Activated naive CD4-positive, alpha-beta T cell treated with anti-CD3 and anti-CD28 coated beads, Interleukin-2, amount 10 ng/mL, durations not matched to agents 7 days and 5 days (primary cell): ENCODE measurements around the gene BTBD17.

ENCODE experiments used
- CTCF ChIA-PET: fragments of 350-600 bp; sonication (Branson Sonifier 250); formaldehyde crosslinking; loops from one replicate; lab custom pipeline; 2021; ENCODE audit warnings: antibody characterized with exemption; lab: Charles Lee
- DNase-seq: peaks from one replicate; pipeline ENCODE4 v3.0.0-alpha.2; 2020
- H3K27ac Mint-ChIP-seq: one replicate; pipeline ENCODE4 v1.8.0; 2021; ENCODE audit warnings: mild to moderate bottlenecking, moderate library complexity, mixed read lengths
- H3K27me3 Mint-ChIP-seq: one replicate; pipeline ENCODE4 v1.8.0; 2021; ENCODE audit warnings: mild to moderate bottlenecking, mixed read lengths
- H3K36me3 Mint-ChIP-seq: one replicate; pipeline ENCODE4 v1.8.0; 2021; ENCODE audit warnings: mixed read lengths
- H3K4me1 Mint-ChIP-seq: one replicate; pipeline ENCODE4 v1.8.0; 2021; ENCODE audit warnings: mixed read lengths
- H3K4me3 Mint-ChIP-seq: one replicate; pipeline ENCODE4 v1.8.0; 2021; ENCODE audit warnings: mild to moderate bottlenecking, moderate library complexity, mixed read lengths
- H3K9me3 Mint-ChIP-seq: one replicate; pipeline ENCODE4 v1.8.0; 2021; ENCODE audit warnings: mixed read lengths

The BTBD17 gene

DNA sequence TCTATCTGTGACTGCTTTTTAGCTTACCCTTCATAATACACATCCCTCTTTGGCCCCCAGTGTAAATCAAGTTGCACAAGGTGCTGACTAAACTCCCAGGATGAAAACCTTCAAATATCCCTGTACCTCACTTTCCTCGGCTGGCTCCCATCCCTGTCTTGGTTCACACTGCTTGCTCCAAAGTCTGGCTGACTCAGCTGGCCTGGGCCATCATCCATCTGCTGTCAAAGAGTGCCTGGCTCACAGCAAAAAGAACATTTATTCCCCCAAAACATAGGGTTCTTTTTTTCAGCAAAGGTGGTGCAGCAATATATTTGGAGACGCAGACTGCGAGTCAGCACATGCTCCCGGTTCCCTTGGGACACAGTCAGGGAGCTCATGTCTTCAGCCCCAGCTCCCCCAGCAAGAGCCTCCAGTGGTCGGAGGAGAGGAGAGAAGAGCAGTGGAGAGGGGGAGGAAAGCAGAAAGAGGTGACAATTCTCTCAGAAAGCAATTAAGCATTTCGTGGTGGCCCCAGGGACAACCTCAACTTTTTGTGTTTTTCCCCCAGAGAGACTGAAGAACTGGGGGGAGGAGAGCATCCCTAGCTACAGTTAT, 31.8 kb upstream of the BTBD17 start:
- no peaks in the 10 kb centered on the region for H3K9me3 Mint-ChIP-seq
- no peak overlapping the region for H3K4me3 Mint-ChIP-seq
- no peak overlapping the region for H3K27ac Mint-ChIP-seq
- no peaks in the 10 kb centered on the region for H3K36me3 Mint-ChIP-seq
- CTCF ChIA-PET, result interaction anchor here (1.1 to 1.8 kb wide), 3 partner anchors 25 to 139 kb away, joined by 3 to 5 read pairs (median 4); no protein-coding TSS in a partner anchor
- H3K27me3 Mint-ChIP-seq, result peaks cover 47% of the 10 kb centered on the region
- no peak for DNase-seq
- H3K4me1 Mint-ChIP-seq, result no peaks in the 10 kb centered on the region

DNA sequence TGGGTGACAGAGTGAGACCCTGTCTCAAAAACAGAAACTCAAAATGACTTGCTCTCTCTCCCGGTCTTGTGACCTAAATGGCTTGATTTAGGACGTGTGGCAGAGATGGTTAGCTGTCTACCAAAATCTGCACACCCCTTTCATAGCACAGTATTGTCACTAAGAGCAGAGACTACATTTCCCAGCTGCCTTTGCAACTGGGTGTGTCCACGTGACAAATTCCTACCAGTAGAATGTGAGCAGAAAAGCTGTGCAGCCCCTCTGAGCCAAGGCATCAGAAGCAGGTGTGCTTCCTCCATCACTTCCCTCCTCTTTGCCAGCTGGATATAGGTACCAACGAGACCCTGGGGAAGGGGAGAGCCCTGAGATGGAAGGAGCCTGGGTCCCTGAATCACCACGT, 31.2 kb upstream of the BTBD17 start:
- no peak overlapping the region for H3K4me3 Mint-ChIP-seq
- no peaks in the 10 kb centered on the region for H3K4me1 Mint-ChIP-seq
- no peaks in the 10 kb centered on the region for H3K36me3 Mint-ChIP-seq
- H3K27ac Mint-ChIP-seq, result no peak overlapping the region
- no peaks in the 10 kb centered on the region for H3K9me3 Mint-ChIP-seq
- DNase-seq, result no peak
- H3K27me3 Mint-ChIP-seq, result peaks cover 51% of the 10 kb centered on the region
- CTCF ChIA-PET, result interaction anchor here (1.1 to 1.8 kb wide), 4 partner anchors 24 to 193 kb away, joined by 3 to 5 read pairs (median 4); no protein-coding TSS in a partner anchor

- H3K27me3 Mint-ChIP-seq, result peaks cover 54% of the 10 kb centered on the region
- no peaks in the 10 kb centered on the region for H3K36me3 Mint-ChIP-seq
- H3K4me1 Mint-ChIP-seq, result no peaks in the 10 kb centered on the region
- H3K4me3 Mint-ChIP-seq, result no peak overlapping the region
- no peaks in the 10 kb centered on the region for H3K9me3 Mint-ChIP-seq
- H3K27ac Mint-ChIP-seq, result no peak overlapping the region
- no peak for DNase-seq
- CTCF ChIA-PET, result interaction anchor here (1.2 to 1.3 kb wide), 3 partner anchors 11 to 192 kb away, joined by 3 to 5 read pairs (median 3); no protein-coding TSS in a partner anchor
Measured at GRCh38 chr17:74391771-74392170, 30.1 kb upstream of the BTBD17 start.

DNA sequence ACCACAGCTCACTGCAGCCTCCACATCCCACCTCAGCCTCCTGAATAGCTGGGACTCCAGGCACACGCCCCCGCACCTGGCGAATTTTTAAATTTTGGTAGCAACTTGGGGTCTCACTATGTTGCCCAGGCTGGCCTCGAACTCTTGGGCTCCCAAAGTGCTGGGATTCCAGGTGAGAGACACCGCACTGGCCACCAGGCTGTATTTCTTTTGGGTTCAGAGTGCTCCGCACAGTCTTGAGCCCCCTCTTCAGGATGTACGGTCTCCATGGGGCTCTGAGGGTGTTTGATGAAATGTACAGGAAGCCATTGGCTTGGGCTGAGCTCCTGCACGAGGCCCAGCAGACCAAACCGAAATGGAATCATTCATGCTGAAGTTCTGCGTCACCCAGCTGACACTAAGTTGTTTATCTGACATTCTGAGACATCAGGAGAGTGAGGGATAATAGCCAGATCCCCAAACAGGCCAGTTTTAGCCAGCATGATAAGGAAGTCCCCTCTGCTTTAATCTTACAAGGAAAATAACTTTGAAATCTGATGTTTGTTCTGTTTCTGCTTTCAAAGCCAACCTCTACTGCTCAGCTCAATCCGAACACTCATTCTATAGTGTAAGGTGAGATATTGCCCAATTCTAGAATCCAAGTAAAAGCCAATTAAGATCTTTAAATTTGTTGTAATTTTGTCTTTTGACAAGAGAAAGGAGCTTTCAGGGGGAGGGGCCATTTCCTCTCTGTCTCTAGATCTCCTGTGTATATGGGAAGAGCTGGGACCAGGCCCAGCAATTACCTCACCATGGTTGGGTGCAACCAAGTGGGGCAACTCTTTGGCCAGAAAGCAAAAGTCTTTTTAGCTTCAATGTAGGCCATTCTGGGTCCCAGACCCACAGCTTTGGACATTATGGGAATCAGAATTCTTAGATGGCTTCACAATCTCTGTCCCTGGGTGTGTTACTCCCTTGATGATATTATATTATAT, 29.3 kb upstream of the BTBD17 start:
- CTCF ChIA-PET, result interaction anchor here (1.2 to 1.3 kb wide), 2 partner anchors 10 to 105 kb away, joined by 3 to 5 read pairs; no protein-coding TSS in a partner anchor
- no peaks in the 10 kb centered on the region for H3K9me3 Mint-ChIP-seq
- no peak overlapping the region for H3K4me3 Mint-ChIP-seq
- H3K36me3 Mint-ChIP-seq, result no peaks in the 10 kb centered on the region
- peaks cover 55% of the 10 kb centered on the region for H3K27me3 Mint-ChIP-seq
- DNase-seq, result no peak
- H3K27ac Mint-ChIP-seq, result no peak overlapping the region
- H3K4me1 Mint-ChIP-seq, result no peaks in the 10 kb centered on the region

DNA sequence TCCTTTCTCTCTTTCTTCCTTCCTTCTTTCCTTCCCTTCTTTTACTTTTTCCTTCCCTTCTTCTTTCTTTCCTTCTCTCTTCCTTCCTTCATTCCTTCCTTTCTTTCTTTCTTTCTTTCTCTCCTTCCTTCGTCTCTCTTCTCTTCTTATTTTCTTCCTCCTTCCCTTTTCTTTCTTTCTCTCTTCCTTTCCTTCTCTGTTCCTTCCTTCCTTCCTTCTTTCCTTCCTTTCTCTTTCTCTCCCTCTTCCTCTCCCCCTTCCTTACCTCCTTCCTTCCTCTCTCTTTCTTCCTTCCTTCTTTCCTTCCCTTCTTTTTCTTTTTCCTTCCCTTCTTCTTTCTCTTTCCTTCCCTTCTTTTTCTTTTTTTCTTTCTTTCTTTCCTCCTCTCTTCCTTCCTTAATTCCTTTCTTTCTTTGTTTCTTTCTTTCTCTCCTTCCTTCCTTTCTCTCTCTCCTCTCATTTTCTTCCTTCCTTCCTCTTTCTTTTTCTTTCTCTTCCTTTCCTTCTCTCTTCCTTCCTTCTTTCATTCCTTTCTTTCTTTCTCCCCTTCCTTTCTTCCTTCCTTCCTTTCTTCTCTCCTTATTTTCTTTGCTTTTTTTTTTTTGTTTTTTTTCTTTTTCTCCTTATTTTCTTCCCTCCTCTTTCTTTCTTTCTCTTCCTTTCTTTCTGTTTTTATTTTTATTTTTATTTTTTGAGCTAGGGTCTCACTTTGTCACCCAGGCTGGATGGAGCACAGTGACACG, 28.4 kb upstream of the BTBD17 start:
- H3K27me3 Mint-ChIP-seq, result peaks cover 60% of the 10 kb centered on the region
- no peaks in the 10 kb centered on the region for H3K4me1 Mint-ChIP-seq
- DNase-seq, result no peak
- CTCF ChIA-PET, result interaction anchor here (1.2 kb wide), 1 partner anchor 104 kb away, joined by 3 read pairs; no protein-coding TSS in a partner anchor
- no peaks in the 10 kb centered on the region for H3K9me3 Mint-ChIP-seq
- H3K4me3 Mint-ChIP-seq, result no peak overlapping the region
- no peak overlapping the region for H3K27ac Mint-ChIP-seq
- H3K36me3 Mint-ChIP-seq, result no peaks in the 10 kb centered on the region

GRCh38 chr17:74389084-74389753, 27.6 kb upstream of the BTBD17 start:
- CTCF ChIA-PET, result interaction anchor here (1.2 to 2.0 kb wide), 3 partner anchors 10 to 105 kb away, joined by 3 to 9 read pairs (median 3); no protein-coding TSS in a partner anchor
- H3K27me3 Mint-ChIP-seq, result peaks cover 52% of the 10 kb centered on the region
- H3K9me3 Mint-ChIP-seq, result no peaks in the 10 kb centered on the region
- H3K36me3 Mint-ChIP-seq, result no peaks in the 10 kb centered on the region
- DNase-seq, result no peak
- H3K4me1 Mint-ChIP-seq, result no peaks in the 10 kb centered on the region
- H3K4me3 Mint-ChIP-seq, result no peak overlapping the region
- H3K27ac Mint-ChIP-seq, result no peak overlapping the region

GRCh38 chr17:74387365-74388218, 25.9 kb upstream of the BTBD17 start:
- H3K27me3 Mint-ChIP-seq, result peaks cover 46% of the 10 kb centered on the region
- DNase-seq, result no peak
- no peak overlapping the region for H3K4me3 Mint-ChIP-seq
- no peaks in the 10 kb centered on the region for H3K4me1 Mint-ChIP-seq
- H3K36me3 Mint-ChIP-seq, result no peaks in the 10 kb centered on the region
- H3K27ac Mint-ChIP-seq, result no peak overlapping the region
- no peaks in the 10 kb centered on the region for H3K9me3 Mint-ChIP-seq
- CTCF ChIA-PET, result interaction anchor here (2.0 kb wide), 1 partner anchor 9 kb away, joined by 9 read pairs; no protein-coding TSS in a partner anchor

GRCh38 chr17:74386386-74386785, 24.7 kb upstream of the BTBD17 start:
- Mint-ChIP-seq H3K27me3 (peaks cover 41% of the 10 kb centered on the region), H3K27ac (no peak overlapping the region), H3K36me3 (no peaks in the 10 kb centered on the region), H3K9me3 (no peaks in the 10 kb centered on the region), H3K4me1 (no peaks in the 10 kb centered on the region), H3K4me3 (no peak overlapping the region)
- CTCF ChIA-PET, result interaction anchor here (0.7 to 1.1 kb wide), 2 partner anchors 67 to 71 kb away, joined by 5 read pairs; no protein-coding TSS in a partner anchor
- no peak for DNase-seq

DNA sequence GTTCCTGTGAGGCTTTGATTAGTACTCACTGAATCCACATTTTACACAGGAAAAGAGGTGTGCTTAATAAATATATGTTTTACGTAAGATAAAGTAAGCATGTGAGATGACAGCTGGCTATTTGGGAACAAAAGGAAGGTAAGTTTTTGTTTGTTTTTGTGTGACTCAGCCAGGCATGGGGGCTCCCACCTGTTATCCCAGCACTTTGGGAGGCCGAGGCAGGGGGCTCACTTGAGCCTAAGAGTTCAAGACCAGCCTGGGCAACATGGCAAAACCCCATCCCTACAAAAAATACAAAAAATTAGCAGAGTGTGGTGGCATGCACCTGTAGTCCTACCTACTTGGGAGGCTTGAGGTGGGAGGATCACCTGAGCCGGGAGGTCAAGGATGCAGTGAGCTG, 23.5 kb upstream of the BTBD17 start:
- CTCF ChIA-PET, result interaction anchor here (0.9 to 1.1 kb wide), 2 partner anchors 16 to 72 kb away, joined by 3 to 5 read pairs; no protein-coding TSS in a partner anchor
- no peak overlapping the region for H3K4me3 Mint-ChIP-seq
- no peaks in the 10 kb centered on the region for H3K36me3 Mint-ChIP-seq
- peaks cover 3% of the 10 kb centered on the region for H3K4me1 Mint-ChIP-seq
- H3K27me3 Mint-ChIP-seq, result peaks cover 49% of the 10 kb centered on the region
- no peaks in the 10 kb centered on the region for H3K9me3 Mint-ChIP-seq
- no peak overlapping the region for H3K27ac Mint-ChIP-seq
- DNase-seq, result no peak

GRCh38 chr17:74383141-74383540, 21.5 kb upstream of the BTBD17 start:
- no peak overlapping the region for H3K27ac Mint-ChIP-seq
- no peak overlapping the region for H3K4me3 Mint-ChIP-seq
- H3K9me3 Mint-ChIP-seq, result no peaks in the 10 kb centered on the region
- no peak for DNase-seq
- CTCF ChIA-PET, result interaction anchor here (1.5 kb wide), 1 partner anchor 15 kb away, joined by 3 read pairs; no protein-coding TSS in a partner anchor
- peaks cover 13% of the 10 kb centered on the region for H3K4me1 Mint-ChIP-seq
- no peaks in the 10 kb centered on the region for H3K36me3 Mint-ChIP-seq
- peaks cover 44% of the 10 kb centered on the region for H3K27me3 Mint-ChIP-seq

DNA sequence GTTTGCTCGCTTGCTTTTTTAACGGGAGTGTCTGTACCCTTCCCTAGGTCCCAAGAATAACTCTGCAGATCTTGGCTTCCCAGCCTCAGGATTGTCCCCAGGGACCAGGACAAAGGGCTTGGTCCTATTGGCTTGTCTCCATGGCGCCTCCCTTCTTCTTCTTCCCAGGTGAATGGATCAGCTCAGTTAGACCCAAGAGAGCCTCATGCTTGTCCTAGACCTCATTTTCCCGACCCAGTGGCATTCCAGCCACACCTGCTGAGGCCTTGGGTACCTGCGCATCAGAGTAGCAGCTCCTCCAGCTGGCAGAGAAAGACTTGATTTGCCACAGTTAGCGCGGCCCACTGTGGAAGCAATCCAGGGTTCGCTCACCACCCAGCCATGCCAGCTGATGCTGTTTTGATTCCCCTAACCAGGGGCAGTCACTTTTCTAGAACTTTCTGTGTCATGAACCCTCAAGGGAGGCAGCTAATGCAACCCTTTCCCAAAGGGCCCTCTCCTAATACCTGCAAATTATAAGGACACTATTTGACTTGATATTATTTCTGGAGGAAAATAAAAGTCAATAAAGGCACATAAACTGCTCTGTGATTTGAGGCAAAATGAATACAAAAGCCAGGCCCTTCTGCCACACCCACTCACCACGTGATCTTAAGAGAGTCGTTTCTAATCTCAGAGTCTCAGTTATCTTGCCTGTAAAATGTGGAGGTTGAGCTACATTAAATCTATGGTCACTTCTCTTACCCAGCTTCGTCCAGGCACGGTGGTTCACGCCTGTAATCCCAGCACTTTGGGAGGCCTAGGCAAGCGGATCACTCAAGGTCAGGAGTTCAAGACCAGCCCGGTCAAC, 19.5 kb upstream of the BTBD17 start:
- H3K4me3 Mint-ChIP-seq, result no peak overlapping the region

More for the DNA sequence above, 19.5 kb upstream of the BTBD17 start:
- peaks cover 13% of the 10 kb centered on the region for H3K4me1 Mint-ChIP-seq
- no peaks in the 10 kb centered on the region for H3K9me3 Mint-ChIP-seq
- DNase-seq, result no peak
- CTCF ChIA-PET, result interaction anchor here (0.9 to 6.4 kb wide), 8 partner anchors 10 to 355 kb away, joined by 3 to 107 read pairs (median 6); partner anchors contain the start of genes CD300LD, GPR142 and RAB37
- H3K36me3 Mint-ChIP-seq, result no peaks in the 10 kb centered on the region
- no peak overlapping the region for H3K27ac Mint-ChIP-seq
- H3K27me3 Mint-ChIP-seq, result peaks cover 52% of the 10 kb centered on the region
